ENCODE results near the gene FUT9. TPM values are rescaled to one million over a fixed set of nuclear protein-coding genes. Genes with fewer than 3 reads are reported as not detected.

FUT9 gene
- total and polyA plus RNA-seq, 10 of the 15 experiments (the other 5 are each of a cell fraction or from before 2014, with no cell fraction given), result not detected

- Histone ChIP-seq H3K36me3 (ENCODE audit: control insufficient read depth in 2 of 2, insufficient read depth in 2 of 2, low read length in 1 of 2) (no peaks in the 10 kb centered on the region), H3K4me1 (ENCODE audit: control insufficient read depth, insufficient read depth, low read length) (no peaks in the 10 kb centered on the region), H4K20me1 (ENCODE audit: control insufficient read depth, insufficient read depth) (no peaks in the 10 kb centered on the region), H3K9ac (ENCODE audit: control insufficient read depth, insufficient read depth, low read length) (no peak overlapping the region), H3K27me3 (replicated peaks in 1 of 2; ENCODE audit: control insufficient read depth in 2 of 2, insufficient read depth in 2 of 2, low read length in 1 of 2) (no peaks in the 10 kb centered on the region), H3K79me2 (ENCODE audit: control insufficient read depth, insufficient read depth, low read length) (no peaks in the 10 kb centered on the region), H3K4me3 (no peak overlapping the region), H3K27ac (ENCODE audit: control insufficient read depth, insufficient read depth) (no peak overlapping the region), H3K4me2 (ENCODE audit: control insufficient read depth, insufficient read depth) (no peak overlapping the region), H2AFZ (ENCODE audit: control insufficient read depth, low read depth, low read length) (no peak overlapping the region), H3K9me3 (replicated peaks; ENCODE audit: control insufficient read depth, insufficient read depth, low read length) (no peaks in the 10 kb centered on the region)
- RAD21 ChIA-PET (ENCODE audit: unreplicated experiment), result no interaction called here
- SMC1A ChIA-PET (ENCODE audit: uncharacterized antibody, unreplicated experiment), result no interaction called here
- CTCF ChIA-PET, result no interaction called here
- WGBS (ENCODE audit: insufficient coverage, insufficient replicate concordance, low lambda C conversion rate, missing lambda C conversion rate), result 20% methylated on average over 1 of the region's 1 CpG
- no peak for DNase-seq (ENCODE audit: low read depth, low spot score)
- TF ChIP-seq RB1 (IDR thresholded peaks at IDR 0.05; ENCODE audit: borderline replicate concordance), result no peak
- intact Hi-C loops (cut with micrococcal nuclease; ENCODE audit: unreplicated experiment), result no loop called here
- no TSS peak for BruUV-seq (replicated peaks)
- POLR2A ChIA-PET, result no interaction called here
- in situ Hi-C loops (cut with MboI), result no loop called here
- FAIRE-seq, result no peak
- no peak for ATAC-seq
Observed at GRCh38 chr6:96075826-96076225, 60.1 kb downstream of the FUT9 start.

DNA sequence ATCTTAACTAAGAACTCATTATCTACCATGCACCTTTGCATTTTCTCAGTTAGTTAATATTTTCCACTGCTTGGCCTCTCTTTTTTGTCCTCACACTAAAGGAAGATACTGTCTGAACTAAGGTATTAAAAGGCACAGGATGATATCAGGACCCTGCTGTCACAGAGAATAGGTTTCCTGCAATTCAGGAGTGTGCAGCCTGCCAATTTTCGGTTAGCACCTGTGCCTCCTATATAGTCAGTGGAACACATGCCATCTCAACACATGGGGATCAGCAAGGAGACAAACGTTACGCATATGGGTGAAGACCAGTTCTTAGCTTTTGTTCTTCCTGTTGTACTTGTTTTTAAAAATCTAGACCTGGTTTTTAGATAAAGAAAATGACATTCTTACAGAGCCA is 71.0 kb downstream of the FUT9 start:
- FAIRE-seq (no peak), ATAC-seq (no peak), DNase-seq (ENCODE audit: low read depth, low spot score) (no peak)
- 19% methylated on average over 3 of the region's 3 CpGs for WGBS (ENCODE audit: insufficient coverage, insufficient replicate concordance, low lambda C conversion rate, missing lambda C conversion rate)
- H2AFZ ChIP-seq (ENCODE audit: control insufficient read depth, low read depth, low read length), result no peak overlapping the region
- ChIA-PET CTCF (no interaction called here), RAD21 (ENCODE audit: unreplicated experiment) (no interaction called here), SMC1A (ENCODE audit: uncharacterized antibody, unreplicated experiment) (no interaction called here), POLR2A (no interaction called here)
- no peak overlapping the region for H3K27ac ChIP-seq (ENCODE audit: control insufficient read depth, insufficient read depth)
- H4K20me1 ChIP-seq (ENCODE audit: control insufficient read depth, insufficient read depth), result no peaks in the 10 kb centered on the region
- H3K79me2 ChIP-seq (ENCODE audit: control insufficient read depth, insufficient read depth, low read length), result no peaks in the 10 kb centered on the region
- no peak overlapping the region for H3K4me3 ChIP-seq
- H3K9ac ChIP-seq (ENCODE audit: control insufficient read depth, insufficient read depth, low read length), result no peak overlapping the region
- H3K36me3 ChIP-seq (ENCODE audit: control insufficient read depth in 2 of 2, insufficient read depth in 2 of 2, low read length in 1 of 2), result no peaks in the 10 kb centered on the region
- no peaks in the 10 kb centered on the region for H3K27me3 ChIP-seq (replicated peaks in 1 of 2; ENCODE audit: control insufficient read depth in 2 of 2, insufficient read depth in 2 of 2, low read length in 1 of 2)
- H3K4me2 ChIP-seq (ENCODE audit: control insufficient read depth, insufficient read depth), result no peak overlapping the region
- intact Hi-C loops (cut with micrococcal nuclease; ENCODE audit: unreplicated experiment) (loop anchor here (10.0 kb wide), 1 partner anchor 652 kb away; no protein-coding TSS in a partner anchor), in situ Hi-C loops (cut with MboI) (no loop called here)
- H3K9me3 ChIP-seq (replicated peaks; ENCODE audit: control insufficient read depth, insufficient read depth, low read length), result no peaks in the 10 kb centered on the region
- BruUV-seq (replicated peaks), result no TSS peak
- H3K4me1 ChIP-seq (ENCODE audit: control insufficient read depth, insufficient read depth, low read length), result no peaks in the 10 kb centered on the region
- TF ChIP-seq, protein P1, sequence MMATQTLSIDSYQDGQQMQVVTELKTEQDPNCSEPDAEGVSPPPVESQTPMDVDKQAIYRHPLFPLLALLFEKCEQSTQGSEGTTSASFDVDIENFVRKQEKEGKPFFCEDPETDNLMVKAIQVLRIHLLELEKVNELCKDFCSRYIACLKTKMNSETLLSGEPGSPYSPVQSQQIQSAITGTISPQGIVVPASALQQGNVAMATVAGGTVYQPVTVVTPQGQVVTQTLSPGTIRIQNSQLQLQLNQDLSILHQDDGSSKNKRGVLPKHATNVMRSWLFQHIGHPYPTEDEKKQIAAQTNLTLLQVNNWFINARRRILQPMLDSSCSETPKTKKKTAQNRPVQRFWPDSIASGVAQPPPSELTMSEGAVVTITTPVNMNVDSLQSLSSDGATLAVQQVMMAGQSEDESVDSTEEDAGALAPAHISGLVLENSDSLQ (IDR thresholded peaks at IDR 0.05), result no peak
- TF ChIP-seq CEBPZ (IDR thresholded peaks at IDR 0.05; ENCODE audit: low read depth, low read length) (no peak), SMARCA5 (IDR thresholded peaks at IDR 0.05) (no peak), BCL11A (IDR thresholded peaks at IDR 0.05; ENCODE audit: low read depth, low read length) (no peak), MXI1 (IDR thresholded peaks at IDR 0.05; ENCODE audit: low read depth, low read length) (no peak), RBBP5 (conservative IDR thresholded peaks at IDR 0.05) (no peak), LARP7 (IDR thresholded peaks at IDR 0.05) (no peak), ZBTB40 (IDR thresholded peaks at IDR 0.05; ENCODE audit: borderline replicate concordance) (no peak), IKZF2 (IDR thresholded peaks at IDR 0.05) (no peak), ATF7 (IDR thresholded peaks at IDR 0.05; ENCODE audit: low read depth) (no peak)

Measured in GM12878 (cell line).